HG02884 (cell line): ENCODE data around the gene IQCC.

Source experiments
- ATAC-seq: cut with Tn5 transposase; IDR thresholded peaks from one replicate; pipeline ENCODE4 v1.9.1; 2021; ENCODE audit warnings: mild to moderate bottlenecking, moderate library complexity; ENCODE audit not compliant: unreplicated experiment

The IQCC gene

GRCh38 chr1:32255072-32256071, 49.9 kb downstream of the IQCC start:
- no peak for ATAC-seq

- ATAC-seq, result no peak
Observed at GRCh38 chr1:32256473-32257226, 51.2 kb downstream of the IQCC start.

- ATAC-seq, result no peak
Observed at GRCh38 chr1:32257227-32257508, 51.7 kb downstream of the IQCC start.
